HepG2 (cell line): ENCODE data around the gene TPM1. TPM values are rescaled to one million over a fixed set of nuclear protein-coding genes. Genes with fewer than 3 reads are reported as not detected.

Source experiments
- NR2F1 ChIP-seq, 2 experiments: fragments of 450-650 bp in 1 of 2; formaldehyde crosslinking in 1 of 2; IDR thresholded peaks; 2 replicates each; pipeline versions ENCODE4 v1.5.0 to v1.6.1; 2016 to 2020; ENCODE audit warnings: mild to moderate bottlenecking in 1 of 2, missing compliant biosample characterization in 1 of 2, missing genetic modification reagents in 1 of 2, moderate library complexity in 1 of 2
- ZC3H4 ChIP-seq: sonication (generic); formaldehyde crosslinking; IDR thresholded peaks from 2 replicates; pipeline ENCODE4 v1.4.0; 2020; ENCODE audit warnings: missing genetic modification reagents, borderline replicate concordance
- ZNF276 ChIP-seq: sonication (generic); formaldehyde crosslinking; IDR thresholded peaks from 2 replicates; pipeline ENCODE4 v1.4.0; 2020; ENCODE audit warnings: mild to moderate bottlenecking, low read depth, missing genetic modification reagents
- ZNF598 ChIP-seq: sonication (generic); formaldehyde crosslinking; IDR thresholded peaks from 2 replicates; pipeline ENCODE4 v1.5.1; 2020; ENCODE audit warnings: mild to moderate bottlenecking, missing genetic modification reagents, borderline replicate concordance
- ZNF609 ChIP-seq: sonication (generic); formaldehyde crosslinking; IDR thresholded peaks from 2 replicates; pipeline ENCODE4 v1.4.0; 2020; ENCODE audit warnings: mild to moderate bottlenecking, missing genetic modification reagents, borderline replicate concordance
- ZSCAN31 ChIP-seq: sonication (generic); formaldehyde crosslinking; IDR thresholded peaks from 2 replicates; pipeline ENCODE4 v1.5.0; 2020; ENCODE audit warnings: low read depth, mild to moderate bottlenecking, missing genetic modification reagents
- polyA plus RNA-seq, 8 experiments: library from polyadenylated mRNA; depleted of rRNA in 3 of 8; stranded (reverse) in 7 of 8; unstranded in 1 of 8; fragments of >200 nt; fragmentation: Illumina TruSeq in 4 of 8; extraction: Trizol in 4 of 8; gene quantifications; 2 replicates each; pipeline versions ENCODE4 v1.2.1 to v1.2.3, GENCODE V29; 2011 to 2016; ENCODE audit warnings: low read depth in 4 of 8, missing spikeins in 1 of 8, mixed read lengths in 1 of 8; ENCODE audit not compliant: insufficient read depth in 1 of 8
- total RNA-seq, 5 experiments: library from RNA; depleted of rRNA; stranded (reverse); fragments of >200 nt; fragmentation: Illumina TruSeq; extraction: Trizol; gene quantifications; 2 replicates each; pipeline ENCODE4 v1.2.3, GENCODE V29; 2016; ENCODE audit warnings: low read depth in 1 of 5
- TF ChIP-seq, protein P1 (sequence below): sonication (generic); formaldehyde crosslinking; IDR thresholded peaks from 2 replicates; pipeline ENCODE4 v1.4.0; 2020; ENCODE audit warnings: missing genetic modification reagents
- TF ChIP-seq, protein P2 (sequence below): sonication (generic); formaldehyde crosslinking; IDR thresholded peaks from 2 replicates; pipeline ENCODE4 v1.5.0; 2020; ENCODE audit warnings: mild to moderate bottlenecking, missing genetic modification reagents, borderline replicate concordance
- TF ChIP-seq, protein P3 (sequence below): IDR thresholded peaks from 2 replicates; pipeline ENCODE4 v1.6.1; 2016; ENCODE audit warnings: mild to moderate bottlenecking

TPM1 gene
- total and polyA plus RNA-seq, 2 of the 13 experiments (the other 11 are each of a cell fraction or from before 2014, with no cell fraction given): 98.9 to 109 TPM

- TF ChIP-seq ZNF609 (CRISPR knock-in tag) (peak; percentile 20; the same call in 1 of the 2 replicates), ZNF276 (CRISPR knock-in tag) (no peak), ZSCAN31 (CRISPR knock-in tag) (no peak), ZC3H4 (no peak), ZNF598 (CRISPR knock-in tag) (no peak), NR2F1 (CRISPR knock-in tag; IDR thresholded peaks at IDR 0.05) (no peak)
- TF ChIP-seq, protein P1, sequence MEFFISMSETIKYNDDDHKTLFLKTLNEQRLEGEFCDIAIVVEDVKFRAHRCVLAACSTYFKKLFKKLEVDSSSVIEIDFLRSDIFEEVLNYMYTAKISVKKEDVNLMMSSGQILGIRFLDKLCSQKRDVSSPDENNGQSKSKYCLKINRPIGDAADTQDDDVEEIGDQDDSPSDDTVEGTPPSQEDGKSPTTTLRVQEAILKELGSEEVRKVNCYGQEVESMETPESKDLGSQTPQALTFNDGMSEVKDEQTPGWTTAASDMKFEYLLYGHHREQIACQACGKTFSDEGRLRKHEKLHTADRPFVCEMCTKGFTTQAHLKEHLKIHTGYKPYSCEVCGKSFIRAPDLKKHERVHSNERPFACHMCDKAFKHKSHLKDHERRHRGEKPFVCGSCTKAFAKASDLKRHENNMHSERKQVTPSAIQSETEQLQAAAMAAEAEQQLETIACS (CRISPR knock-in tag): no peak
- TF ChIP-seq, protein P2, sequence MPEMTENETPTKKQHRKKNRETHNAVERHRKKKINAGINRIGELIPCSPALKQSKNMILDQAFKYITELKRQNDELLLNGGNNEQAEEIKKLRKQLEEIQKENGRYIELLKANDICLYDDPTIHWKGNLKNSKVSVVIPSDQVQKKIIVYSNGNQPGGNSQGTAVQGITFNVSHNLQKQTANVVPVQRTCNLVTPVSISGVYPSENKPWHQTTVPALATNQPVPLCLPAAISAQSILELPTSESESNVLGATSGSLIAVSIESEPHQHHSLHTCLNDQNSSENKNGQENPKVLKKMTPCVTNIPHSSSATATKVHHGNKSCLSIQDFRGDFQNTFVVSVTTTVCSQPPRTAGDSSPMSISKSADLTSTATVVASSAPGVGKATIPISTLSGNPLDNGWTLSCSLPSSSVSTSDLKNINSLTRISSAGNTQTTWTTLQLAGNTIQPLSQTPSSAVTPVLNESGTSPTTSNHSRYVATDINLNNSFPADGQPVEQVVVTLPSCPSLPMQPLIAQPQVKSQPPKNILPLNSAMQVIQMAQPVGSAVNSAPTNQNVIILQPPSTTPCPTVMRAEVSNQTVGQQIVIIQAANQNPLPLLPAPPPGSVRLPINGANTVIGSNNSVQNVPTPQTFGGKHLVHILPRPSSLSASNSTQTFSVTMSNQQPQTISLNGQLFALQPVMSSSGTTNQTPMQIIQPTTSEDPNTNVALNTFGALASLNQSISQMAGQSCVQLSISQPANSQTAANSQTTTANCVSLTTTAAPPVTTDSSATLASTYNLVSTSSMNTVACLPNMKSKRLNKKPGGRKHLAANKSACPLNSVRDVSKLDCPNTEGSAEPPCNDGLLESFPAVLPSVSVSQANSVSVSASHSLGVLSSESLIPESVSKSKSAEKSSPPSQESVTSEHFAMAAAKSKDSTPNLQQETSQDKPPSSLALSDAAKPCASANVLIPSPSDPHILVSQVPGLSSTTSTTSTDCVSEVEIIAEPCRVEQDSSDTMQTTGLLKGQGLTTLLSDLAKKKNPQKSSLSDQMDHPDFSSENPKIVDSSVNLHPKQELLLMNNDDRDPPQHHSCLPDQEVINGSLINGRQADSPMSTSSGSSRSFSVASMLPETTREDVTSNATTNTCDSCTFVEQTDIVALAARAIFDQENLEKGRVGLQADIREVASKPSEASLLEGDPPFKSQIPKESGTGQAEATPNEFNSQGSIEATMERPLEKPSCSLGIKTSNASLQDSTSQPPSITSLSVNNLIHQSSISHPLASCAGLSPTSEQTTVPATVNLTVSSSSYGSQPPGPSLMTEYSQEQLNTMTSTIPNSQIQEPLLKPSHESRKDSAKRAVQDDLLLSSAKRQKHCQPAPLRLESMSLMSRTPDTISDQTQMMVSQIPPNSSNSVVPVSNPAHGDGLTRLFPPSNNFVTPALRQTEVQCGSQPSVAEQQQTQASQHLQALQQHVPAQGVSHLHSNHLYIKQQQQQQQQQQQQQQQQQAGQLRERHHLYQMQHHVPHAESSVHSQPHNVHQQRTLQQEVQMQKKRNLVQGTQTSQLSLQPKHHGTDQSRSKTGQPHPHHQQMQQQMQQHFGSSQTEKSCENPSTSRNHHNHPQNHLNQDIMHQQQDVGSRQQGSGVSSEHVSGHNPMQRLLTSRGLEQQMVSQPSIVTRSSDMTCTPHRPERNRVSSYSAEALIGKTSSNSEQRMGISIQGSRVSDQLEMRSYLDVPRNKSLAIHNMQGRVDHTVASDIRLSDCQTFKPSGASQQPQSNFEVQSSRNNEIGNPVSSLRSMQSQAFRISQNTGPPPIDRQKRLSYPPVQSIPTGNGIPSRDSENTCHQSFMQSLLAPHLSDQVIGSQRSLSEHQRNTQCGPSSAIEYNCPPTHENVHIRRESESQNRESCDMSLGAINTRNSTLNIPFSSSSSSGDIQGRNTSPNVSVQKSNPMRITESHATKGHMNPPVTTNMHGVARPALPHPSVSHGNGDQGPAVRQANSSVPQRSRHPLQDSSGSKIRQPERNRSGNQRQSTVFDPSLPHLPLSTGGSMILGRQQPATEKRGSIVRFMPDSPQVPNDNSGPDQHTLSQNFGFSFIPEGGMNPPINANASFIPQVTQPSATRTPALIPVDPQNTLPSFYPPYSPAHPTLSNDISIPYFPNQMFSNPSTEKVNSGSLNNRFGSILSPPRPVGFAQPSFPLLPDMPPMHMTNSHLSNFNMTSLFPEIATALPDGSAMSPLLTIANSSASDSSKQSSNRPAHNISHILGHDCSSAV (CRISPR knock-in tag): no peak
- TF ChIP-seq, protein P3, sequence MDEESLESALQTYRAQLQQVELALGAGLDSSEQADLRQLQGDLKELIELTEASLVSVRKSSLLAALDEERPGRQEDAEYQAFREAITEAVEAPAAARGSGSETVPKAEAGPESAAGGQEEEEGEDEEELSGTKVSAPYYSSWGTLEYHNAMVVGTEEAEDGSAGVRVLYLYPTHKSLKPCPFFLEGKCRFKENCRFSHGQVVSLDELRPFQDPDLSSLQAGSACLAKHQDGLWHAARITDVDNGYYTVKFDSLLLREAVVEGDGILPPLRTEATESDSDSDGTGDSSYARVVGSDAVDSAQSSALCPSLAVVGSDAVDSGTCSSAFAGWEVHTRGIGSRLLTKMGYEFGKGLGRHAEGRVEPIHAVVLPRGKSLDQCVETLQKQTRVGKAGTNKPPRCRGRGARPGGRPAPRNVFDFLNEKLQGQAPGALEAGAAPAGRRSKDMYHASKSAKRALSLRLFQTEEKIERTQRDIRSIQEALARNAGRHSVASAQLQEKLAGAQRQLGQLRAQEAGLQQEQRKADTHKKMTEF: peak; percentile 68; the same call in 1 of the 2 replicates
These were observed 31.4 kb upstream of the TPM1 start (continued) for GRCh38 chr15:63010920-63011693.
